ENCODE measurements around the gene BROX.
"Not testable (repeated sequence)": the region's sequence is repeated elsewhere in the genome, so short reads cannot be mapped to it uniquely, and the experiment has no call there.

BROX gene

GRCh38 chr1:222761083-222761482 lies 48.7 kb downstream of the BROX start:
- Histone ChIP-seq H3K4me1 (ENCODE audit: control insufficient read depth, low read depth, low read length) (no peaks in the 10 kb centered on the region), H3K27ac (ENCODE audit: low read length) (no peak overlapping the region), H3K36me3 (ENCODE audit: control insufficient read depth, low read depth, low read length) (no peaks in the 10 kb centered on the region), H3K27me3 (ENCODE audit: control insufficient read depth, insufficient read depth, low read length) (no peaks in the 10 kb centered on the region), H3K9ac (ENCODE audit: low read length) (no peak overlapping the region), H3K9me3 (ENCODE audit: control insufficient read depth, low read depth, low read length) (no peaks in the 10 kb centered on the region), H3K4me3 (ENCODE audit: low read length) (no peak overlapping the region)

- not testable (repeated sequence) for H3K27ac ChIP-seq (ENCODE audit: low read length); H3K27me3 ChIP-seq (ENCODE audit: control insufficient read depth, insufficient read depth, low read length); H3K4me3 ChIP-seq (ENCODE audit: low read length); H3K4me1 ChIP-seq (ENCODE audit: control insufficient read depth, low read depth, low read length); H3K36me3 ChIP-seq (ENCODE audit: control insufficient read depth, low read depth, low read length); H3K9me3 ChIP-seq (ENCODE audit: control insufficient read depth, low read depth, low read length); H3K9ac ChIP-seq (ENCODE audit: low read length)
Observed at GRCh38 chr1:222762178-222762577, 49.8 kb downstream of the BROX start.

GRCh38 chr1:222767152-222767571 lies 54.8 kb downstream of the BROX start:
- Histone ChIP-seq H3K9ac (ENCODE audit: low read length) (no peak overlapping the region), H3K4me1 (ENCODE audit: control insufficient read depth, low read depth, low read length) (no peaks in the 10 kb centered on the region), H3K27me3 (ENCODE audit: control insufficient read depth, insufficient read depth, low read length) (no peaks in the 10 kb centered on the region), H3K27ac (ENCODE audit: low read length) (no peak overlapping the region), H3K36me3 (ENCODE audit: control insufficient read depth, low read depth, low read length) (no peaks in the 10 kb centered on the region), H3K9me3 (ENCODE audit: control insufficient read depth, low read depth, low read length) (peaks cover 13% of the 10 kb centered on the region), H3K4me3 (ENCODE audit: low read length) (no peak overlapping the region)

- H3K4me3 ChIP-seq (ENCODE audit: low read length): no peak overlapping the region
- no peaks in the 10 kb centered on the region for H3K27me3 ChIP-seq (ENCODE audit: control insufficient read depth, insufficient read depth, low read length)
Observed at GRCh38 chr1:222768592-222768991, 56.2 kb downstream of the BROX start.

GRCh38 chr1:222769181-222769580 lies 56.8 kb downstream of the BROX start:
- Histone ChIP-seq H3K9ac (ENCODE audit: low read length) (no peak overlapping the region), H3K9me3 (ENCODE audit: control insufficient read depth, low read depth, low read length) (peaks cover 13% of the 10 kb centered on the region), H3K27ac (ENCODE audit: low read length) (no peak overlapping the region), H3K4me3 (ENCODE audit: low read length) (no peak overlapping the region), H3K36me3 (ENCODE audit: control insufficient read depth, low read depth, low read length) (no peaks in the 10 kb centered on the region), H3K4me1 (ENCODE audit: control insufficient read depth, low read depth, low read length) (no peaks in the 10 kb centered on the region), H3K27me3 (ENCODE audit: control insufficient read depth, insufficient read depth, low read length) (no peaks in the 10 kb centered on the region)

More at GRCh38 chr1:222768592-222768991, 56.2 kb downstream of the BROX start:
- Histone ChIP-seq H3K4me1 (ENCODE audit: control insufficient read depth, low read depth, low read length) (no peaks in the 10 kb centered on the region), H3K36me3 (ENCODE audit: control insufficient read depth, low read depth, low read length) (no peaks in the 10 kb centered on the region), H3K27ac (ENCODE audit: low read length) (no peak overlapping the region), H3K9me3 (ENCODE audit: control insufficient read depth, low read depth, low read length) (peaks cover 13% of the 10 kb centered on the region), H3K9ac (ENCODE audit: low read length) (no peak overlapping the region)

GRCh38 chr1:222769971-222770620 lies 57.7 kb downstream of the BROX start:
- no peaks in the 10 kb centered on the region for H3K36me3 ChIP-seq (ENCODE audit: control insufficient read depth, low read depth, low read length)
- no peak overlapping the region for H3K4me3 ChIP-seq (ENCODE audit: low read length)
- no peaks in the 10 kb centered on the region for H3K27me3 ChIP-seq (ENCODE audit: control insufficient read depth, insufficient read depth, low read length)
- peaks cover 13% of the 10 kb centered on the region for H3K9me3 ChIP-seq (ENCODE audit: control insufficient read depth, low read depth, low read length)
- no peaks in the 10 kb centered on the region for H3K4me1 ChIP-seq (ENCODE audit: control insufficient read depth, low read depth, low read length)
- no peak overlapping the region for H3K27ac ChIP-seq (ENCODE audit: low read length)
- H3K9ac ChIP-seq (ENCODE audit: low read length): no peak overlapping the region

GRCh38 chr1:222772996-222773379 lies 60.6 kb downstream of the BROX start:
- Histone ChIP-seq H3K27ac (ENCODE audit: low read length) (no peak overlapping the region), H3K27me3 (ENCODE audit: control insufficient read depth, insufficient read depth, low read length) (no peaks in the 10 kb centered on the region), H3K4me3 (ENCODE audit: low read length) (no peak overlapping the region), H3K4me1 (ENCODE audit: control insufficient read depth, low read depth, low read length) (no peaks in the 10 kb centered on the region), H3K9me3 (ENCODE audit: control insufficient read depth, low read depth, low read length) (peaks cover 13% of the 10 kb centered on the region), H3K36me3 (ENCODE audit: control insufficient read depth, low read depth, low read length) (no peaks in the 10 kb centered on the region), H3K9ac (ENCODE audit: low read length) (no peak overlapping the region)

GRCh38 chr1:222777463-222777862 lies 65.1 kb downstream of the BROX start:
- H3K9ac ChIP-seq (ENCODE audit: low read length): no peak overlapping the region
- H3K9me3 ChIP-seq (ENCODE audit: control insufficient read depth, low read depth, low read length): no peaks in the 10 kb centered on the region
- no peaks in the 10 kb centered on the region for H3K36me3 ChIP-seq (ENCODE audit: control insufficient read depth, low read depth, low read length)
- H3K4me1 ChIP-seq (ENCODE audit: control insufficient read depth, low read depth, low read length): no peaks in the 10 kb centered on the region
- no peak overlapping the region for H3K27ac ChIP-seq (ENCODE audit: low read length)
- no peaks in the 10 kb centered on the region for H3K27me3 ChIP-seq (ENCODE audit: control insufficient read depth, insufficient read depth, low read length)
- no peak overlapping the region for H3K4me3 ChIP-seq (ENCODE audit: low read length)

- H3K4me3 ChIP-seq (ENCODE audit: low read length): no peak overlapping the region
- H3K9me3 ChIP-seq (ENCODE audit: control insufficient read depth, low read depth, low read length): no peaks in the 10 kb centered on the region
- H3K4me1 ChIP-seq (ENCODE audit: control insufficient read depth, low read depth, low read length): no peaks in the 10 kb centered on the region
- no peaks in the 10 kb centered on the region for H3K27me3 ChIP-seq (ENCODE audit: control insufficient read depth, insufficient read depth, low read length)
- H3K36me3 ChIP-seq (ENCODE audit: control insufficient read depth, low read depth, low read length): no peaks in the 10 kb centered on the region
- H3K27ac ChIP-seq (ENCODE audit: low read length): no peak overlapping the region
- no peak overlapping the region for H3K9ac ChIP-seq (ENCODE audit: low read length)
Observed at GRCh38 chr1:222777977-222778376, 65.6 kb downstream of the BROX start.

- no peak overlapping the region for H3K9ac ChIP-seq (ENCODE audit: low read length)
- H3K36me3 ChIP-seq (ENCODE audit: control insufficient read depth, low read depth, low read length): no peaks in the 10 kb centered on the region
- H3K4me1 ChIP-seq (ENCODE audit: control insufficient read depth, low read depth, low read length): no peaks in the 10 kb centered on the region
- no peaks in the 10 kb centered on the region for H3K27me3 ChIP-seq (ENCODE audit: control insufficient read depth, insufficient read depth, low read length)
- no peak overlapping the region for H3K27ac ChIP-seq (ENCODE audit: low read length)
- H3K9me3 ChIP-seq (ENCODE audit: control insufficient read depth, low read depth, low read length): no peaks in the 10 kb centered on the region
- H3K4me3 ChIP-seq (ENCODE audit: low read length): no peak overlapping the region
Observed at GRCh38 chr1:222781251-222781650, 68.9 kb downstream of the BROX start.

GRCh38 chr1:222783051-222783450 lies 70.7 kb downstream of the BROX start:
- Histone ChIP-seq H3K27me3 (ENCODE audit: control insufficient read depth, insufficient read depth, low read length) (no peaks in the 10 kb centered on the region), H3K9ac (ENCODE audit: low read length) (no peak overlapping the region)

GRCh38 chr1:222784371-222784770 lies 72.0 kb downstream of the BROX start:
- no peak overlapping the region for H3K27ac ChIP-seq (ENCODE audit: low read length)
- H3K27me3 ChIP-seq (ENCODE audit: control insufficient read depth, insufficient read depth, low read length): no peaks in the 10 kb centered on the region
- H3K4me3 ChIP-seq (ENCODE audit: low read length): no peak overlapping the region
- no peaks in the 10 kb centered on the region for H3K9me3 ChIP-seq (ENCODE audit: control insufficient read depth, low read depth, low read length)
- H3K9ac ChIP-seq (ENCODE audit: low read length): no peak overlapping the region
- no peaks in the 10 kb centered on the region for H3K36me3 ChIP-seq (ENCODE audit: control insufficient read depth, low read depth, low read length)
- H3K4me1 ChIP-seq (ENCODE audit: control insufficient read depth, low read depth, low read length): no peaks in the 10 kb centered on the region

More at GRCh38 chr1:222783051-222783450, 70.7 kb downstream of the BROX start:
- H3K4me3 ChIP-seq (ENCODE audit: low read length): no peak overlapping the region
- H3K36me3 ChIP-seq (ENCODE audit: control insufficient read depth, low read depth, low read length): no peaks in the 10 kb centered on the region
- no peak overlapping the region for H3K27ac ChIP-seq (ENCODE audit: low read length)
- no peaks in the 10 kb centered on the region for H3K4me1 ChIP-seq (ENCODE audit: control insufficient read depth, low read depth, low read length)
- no peaks in the 10 kb centered on the region for H3K9me3 ChIP-seq (ENCODE audit: control insufficient read depth, low read depth, low read length)

All from iPS-18a (cell line).